Measurements from ENCODE around the gene ADAT3.
"Not testable (repeated sequence)": the region's sequence is repeated elsewhere in the genome, so short reads cannot be mapped to it uniquely, and the experiment has no call there.

Gene ADAT3

GRCh38 chr19:1884719-1885334 lies 20.4 kb upstream of the ADAT3 start:
- peaks cover 3% of the 10 kb centered on the region; the same call in 1 of the 2 replicates for H3K36me3 ChIP-seq (ENCODE audit: low read depth)
- DNase-seq (ENCODE audit: low spot score) (no peak), ATAC-seq (ENCODE audit: low read depth) (peak; percentile 38; the same call in 2 of the 3 replicates)
- H3K4me3 ChIP-seq (ENCODE audit: severe bottlenecking): peak overlapping the region; percentile 58
- no peaks in the 10 kb centered on the region for H3K9me3 ChIP-seq (ENCODE audit: severe bottlenecking)
- H3K27ac ChIP-seq (ENCODE audit: poor library complexity, severe bottlenecking): peak overlapping the region; percentile 56
- no peaks in the 10 kb centered on the region for H3K27me3 ChIP-seq (ENCODE audit: insufficient read depth, poor library complexity, severe bottlenecking)
- no peak for TF ChIP-seq CTCF (IDR thresholded peaks at IDR 0.05; ENCODE audit: poor library complexity, severe bottlenecking)
- H3K4me1 ChIP-seq (ENCODE audit: insufficient read depth, poor library complexity, severe bottlenecking): no peaks in the 10 kb centered on the region

GRCh38 chr19:1885398-1886119 lies 19.6 kb upstream of the ADAT3 start, which contains the start of gene ABHD17A:
Gene ABHD17A, minus strand, starts transcription at chr19:1885496. Its CDS starts 3,930 bp downstream, at chr19:1881566.
- not testable (repeated sequence) for H3K27me3 ChIP-seq (ENCODE audit: insufficient read depth, poor library complexity, severe bottlenecking); H3K36me3 ChIP-seq (ENCODE audit: low read depth); H3K4me1 ChIP-seq (ENCODE audit: insufficient read depth, poor library complexity, severe bottlenecking); H3K9me3 ChIP-seq (ENCODE audit: severe bottlenecking)
- peak within 1 kb of the TSS; percentile 58 for H3K4me3 ChIP-seq (ENCODE audit: severe bottlenecking)
- DNase-seq (ENCODE audit: low spot score): peak; percentile 85
- peak within 1 kb of the TSS; percentile 56 for H3K27ac ChIP-seq (ENCODE audit: poor library complexity, severe bottlenecking)
- peak; percentile 64; the same call in 2 of the 3 replicates for ATAC-seq (ENCODE audit: low read depth)

GRCh38 chr19:1886360-1886759 lies 18.8 kb upstream of the ADAT3 start:
- H3K4me1 ChIP-seq (ENCODE audit: insufficient read depth, poor library complexity, severe bottlenecking); H3K36me3 ChIP-seq (ENCODE audit: low read depth); H3K27me3 ChIP-seq (ENCODE audit: insufficient read depth, poor library complexity, severe bottlenecking); DNase-seq (ENCODE audit: low spot score); ATAC-seq (ENCODE audit: low read depth); H3K9me3 ChIP-seq (ENCODE audit: severe bottlenecking); H3K4me3 ChIP-seq (ENCODE audit: severe bottlenecking); H3K27ac ChIP-seq (ENCODE audit: poor library complexity, severe bottlenecking): not testable (repeated sequence)

- Histone ChIP-seq H3K9me3 (ENCODE audit: severe bottlenecking) (no peaks in the 10 kb centered on the region), H3K36me3 (ENCODE audit: low read depth) (no peaks in the 10 kb centered on the region), H3K27ac (ENCODE audit: poor library complexity, severe bottlenecking) (no peak overlapping the region), H3K27me3 (ENCODE audit: insufficient read depth, poor library complexity, severe bottlenecking) (no peaks in the 10 kb centered on the region), H3K4me3 (ENCODE audit: severe bottlenecking) (no peak overlapping the region), H3K4me1 (ENCODE audit: insufficient read depth, poor library complexity, severe bottlenecking) (no peaks in the 10 kb centered on the region)
- no peak for ATAC-seq (ENCODE audit: low read depth)
- no peak for DNase-seq (ENCODE audit: low spot score)
- no peak for TF ChIP-seq CTCF (IDR thresholded peaks at IDR 0.05; ENCODE audit: poor library complexity, severe bottlenecking)
These were observed 16.8 kb upstream of the ADAT3 start for GRCh38 chr19:1888385-1888784.

GRCh38 chr19:1889907-1890306 lies 15.3 kb upstream of the ADAT3 start:
- no peak for TF ChIP-seq CTCF (IDR thresholded peaks at IDR 0.05; ENCODE audit: poor library complexity, severe bottlenecking)
- DNase-seq (ENCODE audit: low spot score) (no peak), ATAC-seq (ENCODE audit: low read depth) (no peak)
- Histone ChIP-seq H3K4me1 (ENCODE audit: insufficient read depth, poor library complexity, severe bottlenecking) (no peaks in the 10 kb centered on the region), H3K4me3 (ENCODE audit: severe bottlenecking) (no peak overlapping the region), H3K27me3 (ENCODE audit: insufficient read depth, poor library complexity, severe bottlenecking) (no peaks in the 10 kb centered on the region), H3K27ac (ENCODE audit: poor library complexity, severe bottlenecking) (no peak overlapping the region), H3K9me3 (ENCODE audit: severe bottlenecking) (no peaks in the 10 kb centered on the region), H3K36me3 (ENCODE audit: low read depth) (no peaks in the 10 kb centered on the region)
